ENCODE results near the gene CTSA.

DNA sequence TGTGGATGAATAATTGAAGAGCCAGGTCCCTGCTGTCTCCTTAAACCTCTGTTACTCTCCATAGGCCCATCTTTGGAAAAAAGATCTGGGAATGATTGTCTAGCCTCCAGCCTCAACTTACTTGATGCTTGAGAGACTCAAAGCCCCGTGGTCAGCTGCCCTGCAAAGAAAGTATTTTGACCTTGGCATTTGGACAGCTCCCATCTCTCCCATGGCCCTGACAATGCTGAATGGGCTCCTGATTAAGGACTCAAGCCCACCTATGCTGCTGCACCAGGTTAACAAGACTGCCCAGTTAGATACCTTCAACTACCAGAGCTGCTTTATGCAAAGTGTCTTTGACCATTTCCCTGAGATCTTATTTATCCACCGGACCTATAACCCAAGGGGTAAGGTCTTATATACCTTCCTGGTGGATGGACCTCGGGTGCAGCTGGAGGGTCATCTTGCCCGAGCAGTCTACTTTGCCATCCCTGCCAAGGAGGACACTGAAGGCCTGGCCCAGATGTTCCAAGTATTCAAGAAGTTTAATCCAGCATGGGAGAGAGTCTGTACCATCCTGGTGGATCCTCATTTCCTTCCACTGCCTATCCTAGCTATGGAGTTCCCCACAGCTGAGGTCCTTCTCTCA, 8.6 kb upstream of the CTSA start:
- TF ChIP-seq, protein P1, sequence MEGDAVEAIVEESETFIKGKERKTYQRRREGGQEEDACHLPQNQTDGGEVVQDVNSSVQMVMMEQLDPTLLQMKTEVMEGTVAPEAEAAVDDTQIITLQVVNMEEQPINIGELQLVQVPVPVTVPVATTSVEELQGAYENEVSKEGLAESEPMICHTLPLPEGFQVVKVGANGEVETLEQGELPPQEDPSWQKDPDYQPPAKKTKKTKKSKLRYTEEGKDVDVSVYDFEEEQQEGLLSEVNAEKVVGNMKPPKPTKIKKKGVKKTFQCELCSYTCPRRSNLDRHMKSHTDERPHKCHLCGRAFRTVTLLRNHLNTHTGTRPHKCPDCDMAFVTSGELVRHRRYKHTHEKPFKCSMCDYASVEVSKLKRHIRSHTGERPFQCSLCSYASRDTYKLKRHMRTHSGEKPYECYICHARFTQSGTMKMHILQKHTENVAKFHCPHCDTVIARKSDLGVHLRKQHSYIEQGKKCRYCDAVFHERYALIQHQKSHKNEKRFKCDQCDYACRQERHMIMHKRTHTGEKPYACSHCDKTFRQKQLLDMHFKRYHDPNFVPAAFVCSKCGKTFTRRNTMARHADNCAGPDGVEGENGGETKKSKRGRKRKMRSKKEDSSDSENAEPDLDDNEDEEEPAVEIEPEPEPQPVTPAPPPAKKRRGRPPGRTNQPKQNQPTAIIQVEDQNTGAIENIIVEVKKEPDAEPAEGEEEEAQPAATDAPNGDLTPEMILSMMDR (conservative IDR thresholded peaks at IDR 0.05; ENCODE audit: low read depth, low read length), result no peak
- TF ChIP-seq RCOR1 (IDR thresholded peaks at IDR 0.05; ENCODE audit: insufficient replicate concordance, low read length) (no peak), FOS (IDR thresholded peaks at IDR 0.05; ENCODE audit: low read depth, low read length) (no peak), POLR2A (IDR thresholded peaks at IDR 0.05; ENCODE audit: low read depth, low read length) (no peak), MAZ (IDR thresholded peaks at IDR 0.05; ENCODE audit: borderline replicate concordance, low read depth, low read length) (no peak), RAD21 (IDR thresholded peaks at IDR 0.05; ENCODE audit: low read length) (no peak), MXI1 (IDR thresholded peaks at IDR 0.05; ENCODE audit: borderline replicate concordance, low read depth, low read length) (no peak), BHLHE40 (IDR thresholded peaks at IDR 0.05; ENCODE audit: low read depth, low read length) (no peak), RFX5 (IDR thresholded peaks at IDR 0.05; ENCODE audit: low read depth, low read length) (no peak), NFE2L2 (IDR thresholded peaks at IDR 0.05; ENCODE audit: low read depth, low read length) (no peak), CEBPB (IDR thresholded peaks at IDR 0.05; ENCODE audit: low read depth, low read length) (no peak), MAFK (IDR thresholded peaks at IDR 0.05; ENCODE audit: low read depth, low read length) (no peak), SMC3 (IDR thresholded peaks at IDR 0.05; ENCODE audit: low read depth, low read length) (no peak)
